HG03135 (cell line): ENCODE measurements around the gene SMIM22.

ENCODE experiments used
- ATAC-seq: cut with Tn5 transposase; IDR thresholded peaks from one replicate; pipeline ENCODE4 v1.9.1; 2021; ENCODE audit warnings: mild to moderate bottlenecking, moderate library complexity; ENCODE audit not compliant: unreplicated experiment

The SMIM22 gene

GRCh38 chr16:4795828-4796572 lies 831 bp downstream of the SMIM22 start:
- ATAC-seq: no peak

DNA sequence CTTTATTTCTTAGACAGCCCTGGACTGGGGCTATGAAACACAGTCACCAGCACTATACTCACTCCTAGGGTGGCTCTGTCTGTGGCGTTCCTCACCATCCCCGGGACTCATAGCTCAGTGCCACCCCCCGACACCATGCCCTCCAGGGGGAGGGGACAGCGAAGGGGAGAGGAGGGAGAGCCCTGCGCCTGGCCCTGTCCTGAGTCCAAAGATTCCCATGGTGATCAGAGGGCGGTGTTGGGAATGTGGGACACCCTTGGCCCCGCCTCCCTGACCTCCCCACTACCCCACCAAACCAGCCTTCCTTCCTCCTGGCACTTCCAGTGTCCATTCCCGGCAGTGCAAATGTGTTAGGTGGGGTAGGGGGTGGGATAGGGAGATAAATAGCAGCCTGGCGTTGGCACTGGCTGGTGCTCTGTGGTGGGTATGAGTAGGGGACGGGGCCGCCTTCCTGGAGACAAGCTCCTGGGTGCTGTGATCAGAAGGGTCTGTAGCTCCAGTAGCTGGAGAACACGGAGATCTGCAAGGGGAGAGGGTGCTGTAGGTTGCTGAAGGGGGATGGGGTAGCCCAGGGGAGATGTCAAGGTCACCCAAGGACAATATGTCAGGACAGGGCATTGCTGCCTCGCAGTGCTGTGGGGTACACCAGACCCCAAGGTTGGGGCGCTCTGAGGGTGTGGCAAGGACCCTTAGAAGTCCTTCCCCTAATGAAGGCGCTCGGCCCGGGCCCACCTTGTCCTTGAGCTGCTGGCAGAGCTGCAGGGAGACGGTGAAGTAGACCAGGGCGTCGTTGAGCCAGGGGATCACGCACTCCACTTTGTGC lies 2.0 kb downstream of the SMIM22 start:
- ATAC-seq: no peak

DNA sequence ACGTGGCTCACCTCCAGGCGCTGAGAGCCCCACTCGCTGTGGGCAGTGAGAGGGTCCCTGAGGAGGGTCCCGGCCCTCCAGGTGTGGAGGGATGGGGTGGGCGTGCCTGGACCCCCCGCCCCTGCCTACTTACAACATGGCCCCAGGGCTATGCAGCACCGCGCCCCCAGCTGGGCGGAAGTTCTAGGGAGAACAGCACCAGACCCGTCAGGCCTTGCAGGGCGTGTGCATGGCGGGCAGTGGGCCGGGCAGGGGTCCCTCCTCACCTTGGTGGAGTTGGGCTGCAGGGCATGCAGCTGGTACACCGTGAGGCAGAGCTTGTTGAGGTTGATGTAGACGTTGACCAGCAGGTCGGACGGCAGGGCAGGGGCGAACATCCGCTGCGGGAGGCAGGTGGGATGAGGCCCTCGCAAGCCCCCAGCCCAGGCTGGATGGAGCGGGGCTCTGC lies 2.7 kb downstream of the SMIM22 start:
- no peak for ATAC-seq

DNA sequence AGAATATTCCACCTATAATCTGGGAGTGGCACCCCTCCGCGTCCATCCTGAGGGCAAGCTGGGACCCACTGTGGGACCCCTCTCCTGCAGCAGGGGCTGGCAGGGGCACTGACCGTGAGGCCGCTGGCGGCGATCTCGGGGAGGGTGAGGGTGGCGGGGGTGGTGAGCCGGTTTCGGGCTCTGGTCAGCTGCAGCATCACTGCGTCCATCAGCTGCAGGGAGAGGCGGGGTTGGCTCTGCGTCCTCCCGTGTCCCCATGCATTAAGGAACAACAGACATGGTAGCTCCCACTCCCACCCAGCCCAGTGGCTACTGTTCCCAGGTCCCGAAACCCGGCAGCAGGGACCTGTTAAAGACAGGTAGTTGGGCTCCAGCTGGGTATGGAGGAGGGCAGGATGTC lies 3.3 kb downstream of the SMIM22 start:
- no peak for ATAC-seq

GRCh38 chr16:4799171-4799855 lies 4.1 kb downstream of the SMIM22 start:
- ATAC-seq: no peak

- ATAC-seq: no peak
Measured at GRCh38 chr16:4800290-4801041, 5.3 kb downstream of the SMIM22 start.

- ATAC-seq: no peak
Measured at GRCh38 chr16:4801051-4801961, 6.1 kb downstream of the SMIM22 start.

DNA sequence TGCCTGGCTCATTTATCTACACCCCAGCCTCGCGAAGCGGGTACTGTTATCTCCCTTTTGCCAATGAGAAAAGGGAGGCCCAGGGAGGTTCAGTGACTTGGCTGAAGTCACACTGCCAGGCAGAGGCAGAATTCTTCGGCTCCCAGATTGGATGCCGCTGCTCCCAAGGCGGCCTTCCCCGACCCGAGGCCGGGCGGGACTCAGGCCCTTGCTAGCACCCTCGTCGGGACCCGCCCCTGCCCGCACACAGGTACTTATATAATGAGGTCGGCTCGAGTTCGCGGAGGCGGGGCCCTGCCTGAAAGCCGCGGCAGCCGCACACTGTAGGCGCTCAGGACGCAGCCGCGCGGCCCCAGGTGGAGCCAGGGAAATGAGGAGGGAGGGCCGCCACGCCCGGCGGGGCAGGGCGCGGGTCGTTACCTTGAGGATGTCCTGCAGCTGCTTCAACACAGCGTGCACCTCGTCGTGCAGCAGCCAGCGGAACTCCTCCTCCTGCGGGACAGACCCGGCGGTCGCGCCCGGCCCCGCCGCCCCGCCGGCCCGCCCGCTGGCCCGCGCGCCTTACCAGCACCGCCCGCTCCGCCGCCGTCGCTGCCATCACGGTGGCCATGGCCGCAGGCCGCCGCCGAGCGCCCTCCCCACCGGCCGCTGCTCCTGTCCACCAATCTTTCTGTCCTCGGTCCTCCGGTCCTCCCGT lies 6.9 kb downstream of the SMIM22 start, which contains the start of gene ROGDI:
Gene ROGDI, minus strand, starts transcription at position 672 of the 697 bp plus-strand sequence. Its CDS starts 62 bp downstream, at position 610.
- peak; percentile 56 for ATAC-seq

- ATAC-seq: peak; percentile 91
Measured at GRCh38 chr16:4802659-4803287, 7.6 kb downstream of the SMIM22 start.

- no peak for ATAC-seq
Measured at GRCh38 chr16:4803401-4803844, 8.3 kb downstream of the SMIM22 start.

GRCh38 chr16:4803898-4804762 lies 9.0 kb downstream of the SMIM22 start:
- no peak for ATAC-seq

GRCh38 chr16:4805231-4805630 lies 10.1 kb downstream of the SMIM22 start:
- no peak for ATAC-seq

- no peak for ATAC-seq
Measured at GRCh38 chr16:4806280-4806679, 11.1 kb downstream of the SMIM22 start.

GRCh38 chr16:4811242-4811641 lies 16.1 kb downstream of the SMIM22 start:
- no peak for ATAC-seq

DNA sequence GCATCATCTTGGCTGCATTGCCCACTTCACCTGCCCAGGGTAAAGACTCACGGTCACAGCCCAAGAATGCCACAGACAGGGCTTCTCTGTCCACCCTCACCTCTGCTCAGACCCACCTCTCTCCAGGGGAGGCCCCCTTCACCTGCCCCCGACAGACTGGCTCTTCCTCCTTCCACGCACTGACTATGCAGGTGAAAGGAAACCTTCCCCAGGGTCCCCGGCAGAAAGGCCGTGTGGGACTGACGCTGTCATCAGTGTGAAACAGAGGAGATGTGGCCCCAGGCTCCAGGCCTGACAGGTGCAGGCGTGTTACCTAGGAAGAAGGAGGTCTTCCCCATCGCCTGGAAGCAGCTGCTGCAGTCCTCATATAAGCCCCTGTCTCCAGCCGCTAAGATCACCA lies 16.6 kb downstream of the SMIM22 start:
- no peak for ATAC-seq

DNA sequence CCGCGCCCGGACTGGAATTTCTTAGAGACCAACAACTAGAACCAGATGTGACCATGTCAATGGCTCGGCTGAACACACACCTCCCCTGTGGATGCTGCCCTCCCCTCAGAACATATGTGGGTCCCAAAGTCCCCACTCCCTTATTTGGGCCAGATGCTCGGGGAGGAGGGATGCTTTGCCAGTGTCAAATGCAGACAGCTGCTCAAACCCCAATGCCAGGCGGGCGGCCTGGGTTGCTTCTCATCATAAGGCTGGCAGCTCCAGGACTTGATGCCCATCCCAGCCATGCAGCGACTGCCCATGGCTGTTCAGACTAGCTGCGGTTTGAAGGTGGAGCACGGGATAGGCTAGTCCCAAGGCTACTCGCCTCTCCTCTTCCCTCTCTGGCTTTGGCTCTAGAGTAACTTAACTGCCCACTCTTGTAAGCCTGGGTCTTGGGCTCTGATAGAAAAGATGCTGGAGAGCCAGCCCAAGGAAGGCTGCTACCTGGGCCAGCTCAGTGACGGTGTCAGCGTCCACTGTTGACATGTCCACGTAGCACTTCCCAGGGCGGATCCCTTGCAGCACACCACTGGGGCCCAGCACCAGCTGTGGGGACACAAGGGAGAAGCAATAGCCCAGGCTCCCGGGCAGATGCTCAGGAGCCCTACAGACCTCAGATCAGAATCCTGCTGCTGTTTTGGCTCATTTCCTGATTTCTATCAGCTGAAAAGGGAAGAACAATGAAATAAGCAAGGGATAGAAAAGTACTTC lies 18.3 kb downstream of the SMIM22 start:
- no peak for ATAC-seq

GRCh38 chr16:4814046-4814445 lies 18.9 kb downstream of the SMIM22 start:
- ATAC-seq: no peak
